H1 (cell line): ENCODE results near the gene LRRTM3. TPM values are rescaled to one million over a fixed set of nuclear protein-coding genes. Genes with fewer than 3 reads are reported as not detected.

Source experiments
- BACH1 ChIP-seq: IDR thresholded peaks from 2 replicates; pipeline ENCODE4 v1.6.1; 2012; ENCODE audit warnings: low read length, improper control_type of control experiment
- CBX5 ChIP-seq: fragments of 300-800, 300-1000 bp; sonication (generic); IDR thresholded peaks from 2 replicates; pipeline ENCODE4 v1.7.1; 2016; ENCODE audit warnings: antibody characterized with exemption, low read length, low read depth
- CHD1 ChIP-seq: IDR thresholded peaks from 2 replicates; pipeline ENCODE4 v1.6.1; 2012; ENCODE audit warnings: low read depth, low read length, improper control_type of control experiment
- CREB1 ChIP-seq: IDR thresholded peaks from 2 replicates; pipeline ENCODE4 v1.6.1; 2012; ENCODE audit warnings: inconsistent platforms
- RBBP5 ChIP-seq: IDR thresholded peaks from 2 replicates; pipeline ENCODE4 v1.7.1; 2012; ENCODE audit warnings: low read depth, mild to moderate bottlenecking, inconsistent platforms, low read length, moderate library complexity, borderline replicate concordance
- SAP30 ChIP-seq: fragments of 300-600 bp; sonication (generic); IDR thresholded peaks from 2 replicates; pipeline ENCODE4 v1.7.1; 2012; ENCODE audit warnings: low read length, moderate library complexity, mild to moderate bottlenecking, inconsistent platforms; ENCODE audit not compliant: insufficient read depth, insufficient replicate concordance
- SIX5 ChIP-seq: IDR thresholded peaks from 2 replicates; pipeline ENCODE4 v1.6.1; 2011; ENCODE audit warnings: mild to moderate bottlenecking, low read depth, low read length
- SRF ChIP-seq: IDR thresholded peaks from 2 replicates; pipeline ENCODE4 v1.6.1; 2011; ENCODE audit warnings: mild to moderate bottlenecking, low read depth, low read length, moderate library complexity
- TAF7 ChIP-seq: optimal IDR thresholded peaks from 2 replicates; pipeline ENCODE3; 2011; ENCODE audit warnings: low read depth, mild to moderate bottlenecking, inconsistent platforms, low read length, moderate library complexity, borderline replicate concordance
- polyA plus RNA-seq, 7 experiments: library from polyadenylated mRNA; depleted of rRNA in 3 of 7; stranded (reverse) in 5 of 7; unstranded in 2 of 7; fragments of >200 nt in 5 of 7; fragments of 200-250 nt in 2 of 7; gene quantifications; 1 replicate in 5 of 7; 2 replicates in 1 of 7; 4 replicates in 1 of 7; pipeline versions ENCODE4 v1.2.1 to v1.2.3, GENCODE V29; 2011 to 2013; ENCODE audit warnings: missing spikeins in 2 of 7, mixed read lengths in 2 of 7
- total RNA-seq: library from RNA; stranded (reverse); fragmentation: NEBNext Ultra II Directional; extraction: Animal tissue kit (Norgen Biotek cat#: 25700); gene quantifications from 2 replicates; pipeline ENCODE4 v1.2.1, GENCODE V29; 2021

Gene LRRTM3
- total and polyA plus RNA-seq, 2 of the 8 experiments (the other 6 are each of a cell fraction or from before 2014, with no cell fraction given) = 0.33 to 0.48 TPM

DNA sequence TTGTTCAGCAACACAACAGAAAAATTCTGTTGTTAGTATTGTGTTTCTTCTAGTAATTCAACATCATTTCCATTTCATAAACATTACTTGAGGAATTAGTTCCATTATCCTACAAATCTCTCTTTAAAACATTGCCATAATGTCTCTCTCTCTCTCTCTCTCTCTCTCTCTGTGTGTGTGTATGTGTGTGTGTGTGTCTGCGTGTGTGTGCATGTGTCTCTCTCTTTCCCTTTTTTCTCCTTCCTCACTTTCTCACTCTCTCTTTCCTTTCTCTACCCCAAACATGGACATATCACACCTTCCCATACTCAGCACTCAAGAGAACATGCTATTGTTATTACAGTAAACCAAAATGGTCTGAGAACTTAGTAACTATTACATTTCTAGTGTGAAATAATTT, 16.6 kb downstream of the LRRTM3 start (continued):
- TF ChIP-seq RBBP5 (no peak), CREB1 (no peak), SAP30 (no peak), SRF (no peak), TAF7 (no peak), CHD1 (no peak), SIX5 (no peak), BACH1 (no peak), CBX5 (no peak)
